ENCODE measurements around the gene TBCC.
"Not testable (repeated sequence)": the region's sequence is repeated elsewhere in the genome, so short reads cannot be mapped to it uniquely, and the experiment has no call there.

Gene TBCC, protein sequence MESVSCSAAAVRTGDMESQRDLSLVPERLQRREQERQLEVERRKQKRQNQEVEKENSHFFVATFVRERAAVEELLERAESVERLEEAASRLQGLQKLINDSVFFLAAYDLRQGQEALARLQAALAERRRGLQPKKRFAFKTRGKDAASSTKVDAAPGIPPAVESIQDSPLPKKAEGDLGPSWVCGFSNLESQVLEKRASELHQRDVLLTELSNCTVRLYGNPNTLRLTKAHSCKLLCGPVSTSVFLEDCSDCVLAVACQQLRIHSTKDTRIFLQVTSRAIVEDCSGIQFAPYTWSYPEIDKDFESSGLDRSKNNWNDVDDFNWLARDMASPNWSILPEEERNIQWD

DNA sequence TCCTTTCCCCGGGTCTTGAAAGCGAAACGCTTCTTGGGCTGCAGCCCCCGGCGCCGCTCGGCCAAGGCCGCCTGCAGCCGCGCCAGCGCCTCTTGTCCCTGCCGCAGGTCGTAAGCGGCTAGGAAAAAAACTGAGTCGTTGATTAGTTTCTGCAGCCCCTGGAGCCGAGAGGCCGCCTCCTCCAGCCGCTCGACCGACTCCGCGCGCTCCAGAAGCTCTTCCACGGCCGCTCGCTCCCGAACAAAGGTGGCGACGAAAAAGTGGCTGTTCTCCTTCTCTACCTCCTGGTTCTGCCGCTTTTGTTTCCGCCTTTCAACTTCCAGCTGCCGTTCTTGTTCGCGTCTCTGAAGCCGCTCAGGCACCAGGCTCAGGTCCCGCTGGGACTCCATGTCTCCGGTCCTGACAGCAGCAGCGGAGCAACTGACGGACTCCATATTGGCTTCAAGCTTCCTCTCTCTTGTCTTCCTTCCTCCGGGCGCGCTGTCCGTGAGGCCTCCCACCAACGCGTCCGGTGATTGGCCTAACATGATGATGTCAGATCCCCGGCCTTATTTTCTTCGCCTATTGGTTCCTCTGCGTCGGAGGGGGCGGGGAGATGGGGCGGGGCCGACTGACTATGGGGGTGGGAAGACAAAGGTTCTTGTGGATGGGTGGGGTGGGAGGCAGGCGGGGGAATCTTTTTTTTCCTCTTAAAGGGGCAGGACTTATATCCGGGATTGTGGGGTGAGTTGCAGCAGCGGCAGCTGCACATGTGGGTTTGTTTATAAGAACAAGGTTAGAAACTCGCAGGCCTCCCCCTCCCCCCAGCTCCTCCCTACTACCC is at the start of gene TBCC:
TBCC (minus strand) TSS at position 464 of the 823 bp plus-strand sequence; CDS start at position 434, 30 bp downstream.
- peak; percentile 91 for DNase-seq

DNA sequence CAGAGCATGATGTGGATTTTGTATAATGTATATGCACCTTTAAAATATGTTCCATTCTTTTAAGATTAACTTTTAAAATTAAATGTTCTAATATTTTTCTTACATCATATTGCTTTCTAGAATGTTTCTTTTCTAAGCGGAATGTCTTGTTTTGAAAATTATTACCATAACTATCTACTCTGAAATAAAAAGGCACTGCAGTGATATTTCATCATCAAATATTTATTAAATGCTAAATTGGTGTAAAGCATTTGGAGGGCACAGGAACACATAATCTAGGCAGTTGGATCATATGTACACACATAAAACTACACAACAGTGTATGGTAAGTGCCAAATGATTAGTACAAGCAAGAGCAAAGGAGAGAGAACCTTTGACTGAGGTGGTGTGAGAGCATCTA is 49.7 kb upstream of the TBCC start:
- DNase-seq: no peak

GRCh38 chr6:42791706-42792320 is 45.9 kb upstream of the TBCC start:
- no peak for DNase-seq

- DNase-seq: no peak
Measured at GRCh38 chr6:42790549-42791181, 44.8 kb upstream of the TBCC start.

GRCh38 chr6:42788671-42789070 is 42.8 kb upstream of the TBCC start:
- DNase-seq: no peak

DNA sequence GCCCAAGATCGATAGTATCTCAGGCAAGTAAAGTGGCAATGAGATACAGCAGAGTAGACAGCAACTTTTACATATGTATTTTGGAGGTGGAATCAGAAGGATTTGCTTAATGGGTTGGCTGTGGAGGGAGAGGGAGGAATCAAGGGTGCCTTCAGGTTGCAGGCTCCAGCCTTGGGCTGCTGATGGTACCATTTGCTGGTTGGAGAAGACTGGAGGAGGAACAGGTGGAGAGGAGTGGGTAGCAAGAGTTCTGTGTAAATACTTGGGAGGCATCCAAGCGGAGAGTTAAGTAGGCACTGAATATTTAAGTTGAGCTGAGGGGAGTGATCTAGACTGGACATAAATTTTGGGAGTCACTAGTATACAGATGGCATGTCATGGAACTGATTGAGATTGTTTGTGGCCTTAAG is 41.2 kb upstream of the TBCC start:
- no peak for DNase-seq

DNA sequence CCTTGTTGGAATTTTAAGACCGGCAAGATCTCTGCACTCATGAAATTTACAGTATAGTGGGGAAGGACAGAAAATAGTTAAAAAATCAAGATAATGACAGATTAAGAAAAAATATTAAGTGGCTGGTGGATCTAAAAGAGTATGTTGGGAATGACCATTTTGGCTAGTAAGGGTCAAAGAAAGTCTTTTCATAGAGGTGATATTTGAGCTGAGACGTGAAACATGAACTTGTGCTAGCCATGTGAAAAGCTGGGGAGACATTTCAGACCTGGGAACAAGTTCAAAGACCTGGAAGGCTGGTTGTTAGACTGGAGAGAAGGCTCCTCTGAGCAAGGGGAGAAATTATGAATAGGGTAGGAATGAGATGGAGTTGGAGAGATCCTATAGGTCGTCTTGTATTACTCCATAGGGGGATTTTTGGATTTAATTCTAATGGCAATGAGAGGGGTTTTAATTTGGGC is 40.7 kb upstream of the TBCC start:
- no peak for DNase-seq

DNA sequence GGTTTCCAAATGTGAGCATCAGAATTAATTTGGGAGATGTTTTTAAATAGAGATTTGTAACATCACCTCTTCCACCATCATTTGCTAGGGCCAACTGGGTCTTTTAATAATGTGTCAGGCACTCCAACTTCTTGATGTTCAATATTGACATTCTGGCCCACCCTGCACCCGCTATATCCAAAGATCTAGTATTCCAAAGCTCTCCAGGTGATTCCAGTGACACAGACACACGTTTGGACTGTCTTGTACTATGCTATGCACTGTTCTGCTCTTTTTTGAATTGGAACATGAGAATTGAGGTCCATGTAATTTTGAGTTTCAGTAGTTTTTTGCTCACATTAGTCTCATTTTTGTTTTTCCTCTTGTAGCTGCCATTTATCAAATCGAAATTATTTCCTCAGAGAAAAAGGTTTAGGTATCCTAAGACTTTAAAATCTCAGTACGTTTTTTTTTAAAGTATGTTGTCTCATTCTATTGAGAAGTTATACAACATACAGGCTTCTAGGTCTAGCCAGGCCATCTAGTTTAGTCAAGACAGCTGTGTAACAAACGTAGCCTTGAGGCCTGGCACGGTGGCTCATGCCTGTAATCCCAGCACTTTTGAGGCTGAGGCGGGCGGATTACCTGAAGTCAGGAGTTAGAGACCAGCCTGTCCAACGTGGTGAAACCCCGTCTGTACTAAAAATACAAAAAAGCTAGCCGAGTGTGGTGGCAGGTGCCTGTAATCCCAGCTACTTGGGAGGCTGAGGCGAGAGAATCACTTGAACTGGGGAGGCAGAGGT is 39.0 kb upstream of the TBCC start:
- DNase-seq: no peak

- no peak for DNase-seq
Measured at GRCh38 chr6:42783876-42784642, 38.2 kb upstream of the TBCC start.

- DNase-seq: peak; percentile 16
Measured at GRCh38 chr6:42783177-42783875, 37.4 kb upstream of the TBCC start.

DNA sequence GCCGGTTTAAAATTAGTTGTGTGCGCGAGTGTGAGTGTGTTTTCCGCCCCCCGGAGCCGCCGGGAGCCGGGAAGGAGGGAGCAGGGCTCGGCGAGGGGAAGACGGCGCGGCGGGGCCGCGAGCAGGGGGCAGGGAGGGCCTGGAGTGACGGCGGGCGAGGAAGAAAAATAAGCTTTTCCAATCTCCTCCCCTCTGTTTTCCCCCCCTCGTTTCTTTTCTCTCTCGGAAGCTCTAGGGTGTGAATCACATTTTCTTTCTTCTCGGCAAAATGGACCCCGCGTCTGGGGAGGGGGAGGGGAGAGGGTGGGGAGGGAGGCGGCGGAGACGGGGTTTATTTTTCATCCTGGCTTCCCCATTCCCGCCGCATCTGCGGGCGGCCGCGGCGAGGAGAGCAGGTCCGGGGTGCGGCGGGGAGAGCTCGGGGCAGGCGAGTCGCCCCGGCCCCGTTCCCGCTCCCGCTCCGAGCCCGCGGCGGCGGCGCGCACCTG is 36.8 kb upstream of the TBCC start:
- DNase-seq: peak; percentile 47

DNA sequence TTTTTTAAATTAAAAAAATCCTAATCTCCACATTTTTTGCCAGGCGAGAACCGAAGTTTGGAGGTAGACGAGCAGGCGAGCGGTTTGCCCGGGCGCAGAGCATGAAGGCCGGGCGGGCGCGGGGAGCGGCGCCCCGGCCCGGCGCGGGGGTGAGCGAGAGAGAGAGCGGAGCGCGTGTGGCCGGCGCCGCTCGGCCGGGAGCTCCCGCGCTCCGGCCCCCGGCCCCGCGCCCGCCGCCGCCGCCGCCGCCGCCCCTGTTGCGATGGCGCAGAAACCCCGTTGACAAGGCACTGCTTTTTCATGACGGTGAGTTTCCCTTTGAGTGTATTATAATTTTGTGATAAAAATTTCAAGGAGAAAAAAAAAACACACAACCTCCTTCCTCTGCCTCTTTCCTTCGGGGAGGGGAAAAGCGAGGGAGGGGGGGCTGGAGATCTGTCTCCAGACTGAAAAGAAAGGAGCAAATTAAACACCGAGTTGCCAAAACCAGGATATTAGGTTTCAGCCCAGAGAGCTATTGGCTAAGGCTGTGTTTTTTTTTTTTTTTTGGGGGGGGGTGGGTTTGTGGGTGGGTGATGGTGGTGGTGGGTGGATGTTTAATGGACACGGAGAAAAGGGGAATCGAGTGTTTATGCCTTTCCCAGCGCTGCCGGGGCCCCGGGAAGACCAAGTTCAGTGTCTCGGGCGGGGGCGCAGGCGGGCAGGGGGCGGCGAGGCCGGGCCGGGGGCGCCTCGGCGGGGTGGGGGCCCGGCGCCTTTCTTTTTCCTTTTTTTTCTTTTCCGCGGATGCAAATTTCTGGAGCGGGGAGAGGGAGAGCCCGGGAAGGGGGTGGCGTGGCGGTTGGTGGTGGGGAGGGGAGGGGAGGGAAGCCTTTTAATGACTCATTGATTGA is 36.1 kb upstream of the TBCC start, which contains the start of gene BICRAL:
BICRAL (plus strand) TSS at position 257 of the 893 bp plus-strand sequence. CDS start 39,971 bp downstream, outside the sequence.
- DNase-seq: peak; percentile 56

GRCh38 chr6:42781546-42781795 is 35.6 kb upstream of the TBCC start:
- DNase-seq: no peak

DNA sequence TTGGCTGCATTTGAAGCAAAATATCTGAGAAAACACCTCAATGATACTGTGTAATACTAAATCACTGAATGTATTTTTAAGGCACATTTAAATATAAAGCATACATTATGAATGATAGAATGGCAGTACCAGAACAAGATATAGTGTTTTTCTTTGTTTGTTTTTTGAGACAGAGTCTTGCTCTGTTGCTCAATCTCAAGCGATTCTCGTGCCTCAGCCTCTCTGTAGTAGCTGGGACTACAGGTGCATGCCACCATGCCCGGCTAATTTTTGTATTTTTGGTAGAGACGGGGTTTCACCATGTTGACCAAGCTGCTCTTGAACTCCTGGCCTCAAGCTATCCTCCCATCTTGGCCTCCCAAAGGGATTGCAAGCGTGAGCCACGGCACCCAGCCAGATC is 33.6 kb upstream of the TBCC start:
- DNase-seq: no peak

DNA sequence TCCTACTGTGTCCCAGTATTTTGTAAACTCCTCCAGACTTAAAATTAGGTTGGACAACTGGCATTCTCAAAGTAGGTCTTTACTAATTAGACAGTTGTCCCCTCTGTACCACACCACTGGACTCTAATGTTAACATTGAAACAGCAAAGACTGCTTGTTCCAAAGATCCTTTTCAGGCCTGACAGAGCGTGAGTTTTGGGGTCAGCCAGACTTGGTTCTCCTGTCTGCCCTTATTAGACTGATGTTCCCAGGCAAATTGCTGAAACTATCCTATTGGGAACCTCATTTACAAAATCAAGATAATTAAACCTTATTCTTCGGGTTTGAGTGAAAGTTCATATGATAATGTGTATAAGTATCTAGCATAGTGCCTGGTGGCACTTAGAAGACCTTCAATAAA is 32.2 kb upstream of the TBCC start:
- DNase-seq: no peak

GRCh38 chr6:42777126-42777822 is 31.4 kb upstream of the TBCC start:
- no peak for DNase-seq

DNA sequence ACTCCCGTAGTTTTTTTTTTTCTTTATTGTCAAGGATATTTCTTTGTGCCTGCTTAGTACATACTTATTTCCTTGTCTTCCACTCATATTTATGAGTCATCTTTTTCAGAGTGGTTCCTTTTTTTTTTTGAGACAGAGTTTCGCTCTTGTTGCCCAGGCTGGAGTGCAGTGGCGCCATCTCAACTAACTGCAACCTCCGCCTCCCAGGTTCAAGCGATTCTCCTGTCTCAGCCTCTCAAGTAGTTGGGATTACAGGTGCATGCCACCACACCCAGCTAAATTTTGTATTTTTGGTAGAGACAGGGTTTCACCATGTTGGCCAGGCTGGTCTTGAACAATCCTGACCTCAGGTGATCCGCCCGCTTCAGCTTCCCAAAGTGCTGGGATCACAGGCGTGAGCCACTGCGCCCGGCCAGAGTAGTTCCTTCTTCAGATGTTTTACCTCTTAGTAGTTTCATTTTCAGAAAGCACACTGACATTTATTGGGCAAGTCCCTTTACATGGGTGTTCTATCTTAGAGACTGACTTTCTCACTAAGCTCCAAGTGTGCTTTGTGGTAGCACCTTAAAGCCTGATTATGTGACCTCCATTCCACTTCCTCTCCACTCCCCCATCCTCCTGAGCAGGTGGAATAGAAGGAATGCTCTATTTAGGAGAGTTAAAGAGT is 29.1 kb upstream of the TBCC start:
- not testable (repeated sequence) for DNase-seq

DNA sequence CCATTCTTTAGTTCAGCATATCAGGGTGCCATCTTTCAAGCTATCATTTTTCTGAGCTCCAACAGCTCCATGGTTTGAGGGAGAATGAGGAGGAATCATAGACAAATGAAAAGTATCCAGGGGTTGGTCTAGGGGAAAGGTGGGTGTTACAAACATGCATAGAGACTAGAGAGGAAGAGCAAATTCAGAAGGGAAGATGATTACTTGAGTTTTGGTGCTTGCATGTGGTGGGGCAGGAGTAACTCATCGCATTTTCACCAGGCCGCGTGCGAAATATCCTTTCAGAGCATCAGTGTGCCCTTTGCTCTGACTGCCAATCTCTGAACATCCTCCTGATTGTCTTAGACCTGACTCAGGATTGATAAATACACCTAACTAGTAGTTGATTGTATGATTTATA is 28.3 kb upstream of the TBCC start:
- no peak for DNase-seq

GRCh38 chr6:42771741-42772100 is 25.8 kb upstream of the TBCC start:
- no peak for DNase-seq

Data from NCI-H2227 treated with DMSO at 0.1 percent for 48 hours (cell line).